Osteocyte (in vitro differentiated cells): ENCODE results near the gene NGLY1. TPM values are rescaled to one million over a fixed set of nuclear protein-coding genes. Genes with fewer than 3 reads are reported as not detected.
A peak's percentile ranks its signal among the peaks of the same experiment; 100 is the strongest.

Source experiments
- DNase-seq: peaks from one replicate; pipeline ENCODE4 v3.0.0; 2021; ENCODE audit warnings: mixed read lengths; ENCODE audit not compliant: unreplicated experiment; ENCODE audit errors: extremely low spot score
- H3K27ac Mint-ChIP-seq: one replicate; pipeline ENCODE4 v1.8.0; 2021; ENCODE audit warnings: mild to moderate bottlenecking, mixed read lengths; ENCODE audit not compliant: unreplicated experiment
- H3K27me3 Mint-ChIP-seq: one replicate; pipeline ENCODE4 v1.8.0; 2021; ENCODE audit warnings: mixed read lengths; ENCODE audit not compliant: unreplicated experiment
- H3K36me3 Mint-ChIP-seq: one replicate; pipeline ENCODE4 v1.8.0; 2021; ENCODE audit warnings: mixed read lengths; ENCODE audit not compliant: unreplicated experiment
- H3K4me1 Mint-ChIP-seq: one replicate; pipeline ENCODE4 v1.8.0; 2021; ENCODE audit warnings: mixed read lengths; ENCODE audit not compliant: unreplicated experiment
- H3K4me3 Mint-ChIP-seq: one replicate; pipeline ENCODE4 v1.8.0; 2021; ENCODE audit warnings: mild to moderate bottlenecking, moderate library complexity, mixed read lengths; ENCODE audit not compliant: unreplicated experiment
- H3K9me3 Mint-ChIP-seq: one replicate; pipeline ENCODE4 v1.8.0; 2021; ENCODE audit warnings: mixed read lengths; ENCODE audit not compliant: unreplicated experiment
- long read RNA-seq: library from polyadenylated mRNA; unstranded; transcript quantifications from one replicate; pipeline ENCODE4 v2.0.0, GENCODE V29; 2021
- total RNA-seq: library from RNA; stranded (reverse); gene quantifications from 2 replicates; pipeline ENCODE4 v1.2.1, GENCODE V29; 2021
- TF ChIP-seq, protein P1 (sequence below): fragments of 200-600 bp; sonication (generic); IDR thresholded peaks from 2 replicates; pipeline ENCODE4 v1.5.0; 2021; ENCODE audit warnings: antibody characterized with exemption, mild to moderate bottlenecking, moderate library complexity

NGLY1 gene, protein sequence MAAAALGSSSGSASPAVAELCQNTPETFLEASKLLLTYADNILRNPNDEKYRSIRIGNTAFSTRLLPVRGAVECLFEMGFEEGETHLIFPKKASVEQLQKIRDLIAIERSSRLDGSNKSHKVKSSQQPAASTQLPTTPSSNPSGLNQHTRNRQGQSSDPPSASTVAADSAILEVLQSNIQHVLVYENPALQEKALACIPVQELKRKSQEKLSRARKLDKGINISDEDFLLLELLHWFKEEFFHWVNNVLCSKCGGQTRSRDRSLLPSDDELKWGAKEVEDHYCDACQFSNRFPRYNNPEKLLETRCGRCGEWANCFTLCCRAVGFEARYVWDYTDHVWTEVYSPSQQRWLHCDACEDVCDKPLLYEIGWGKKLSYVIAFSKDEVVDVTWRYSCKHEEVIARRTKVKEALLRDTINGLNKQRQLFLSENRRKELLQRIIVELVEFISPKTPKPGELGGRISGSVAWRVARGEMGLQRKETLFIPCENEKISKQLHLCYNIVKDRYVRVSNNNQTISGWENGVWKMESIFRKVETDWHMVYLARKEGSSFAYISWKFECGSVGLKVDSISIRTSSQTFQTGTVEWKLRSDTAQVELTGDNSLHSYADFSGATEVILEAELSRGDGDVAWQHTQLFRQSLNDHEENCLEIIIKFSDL
- 28.9 and 29.6 TPM in 2 replicates for total RNA-seq
- long read RNA-seq, transcript NGLY1-202 (12 exons, 2,473 nt), result major isoform, 214 of 290 reads
- long read RNA-seq, transcript NGLY1-204 (11 exons, 2,024 nt), result minor isoform, 35 of 290 reads
- long read RNA-seq, transcript NGLY1-207 (12 exons, 2,534 nt), result minor isoform, 11 of 290 reads
- long read RNA-seq, partial matches to known transcripts, result 9 of 290 reads
- long read RNA-seq, other reads (novel, unspliced or antisense), result 21 of 290 reads

DNA sequence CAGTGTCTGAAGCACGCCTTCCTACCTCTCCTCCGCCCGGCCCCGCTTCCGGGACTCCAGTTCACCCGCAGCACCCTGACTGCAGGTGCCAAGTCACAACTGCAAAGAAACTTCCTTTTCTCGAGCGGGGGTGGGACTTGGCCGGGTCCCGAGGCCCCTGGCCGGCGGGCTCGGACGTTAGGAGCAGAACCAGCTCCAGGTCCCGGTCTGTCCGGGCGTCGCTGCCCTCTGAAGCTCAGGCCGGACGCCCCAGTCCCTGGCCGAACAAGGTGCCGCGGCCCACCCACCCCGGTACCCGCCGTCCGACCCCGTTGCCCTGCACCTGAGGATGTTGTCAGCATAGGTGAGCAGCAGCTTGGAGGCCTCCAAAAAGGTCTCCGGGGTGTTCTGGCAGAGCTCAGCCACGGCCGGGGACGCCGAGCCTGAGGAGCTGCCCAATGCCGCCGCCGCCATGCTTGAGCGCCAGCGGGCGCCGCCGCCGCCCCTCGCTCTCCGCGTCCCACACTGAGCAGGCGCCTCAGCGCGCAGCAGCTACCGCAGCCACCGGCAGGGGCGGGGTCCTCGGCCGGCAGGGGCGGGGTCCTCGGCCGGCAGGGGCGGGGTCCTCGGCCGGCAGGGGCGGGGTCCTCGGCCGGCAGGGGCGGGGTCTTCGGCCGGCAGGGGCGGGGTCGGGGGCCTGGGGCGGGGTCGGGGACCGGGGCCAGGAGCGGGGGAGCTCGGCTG lies at the start of gene NGLY1:
TSS of gene NGLY1 (minus strand) at position 506 of the 723 bp plus-strand sequence. CDS start at position 453, 53 bp downstream.
- H3K4me3 Mint-ChIP-seq, result peak within 1 kb of the TSS; percentile 84
- H3K36me3 Mint-ChIP-seq, result peaks cover 8% of the 10 kb centered on the region
- H3K27me3 Mint-ChIP-seq, result no peaks in the 10 kb centered on the region
- H3K27ac Mint-ChIP-seq, result peak within 1 kb of the TSS; percentile 63
- H3K4me1 Mint-ChIP-seq, result peaks cover 37% of the 10 kb centered on the region
- DNase-seq, result peak; percentile 94
- TF ChIP-seq, protein P1, sequence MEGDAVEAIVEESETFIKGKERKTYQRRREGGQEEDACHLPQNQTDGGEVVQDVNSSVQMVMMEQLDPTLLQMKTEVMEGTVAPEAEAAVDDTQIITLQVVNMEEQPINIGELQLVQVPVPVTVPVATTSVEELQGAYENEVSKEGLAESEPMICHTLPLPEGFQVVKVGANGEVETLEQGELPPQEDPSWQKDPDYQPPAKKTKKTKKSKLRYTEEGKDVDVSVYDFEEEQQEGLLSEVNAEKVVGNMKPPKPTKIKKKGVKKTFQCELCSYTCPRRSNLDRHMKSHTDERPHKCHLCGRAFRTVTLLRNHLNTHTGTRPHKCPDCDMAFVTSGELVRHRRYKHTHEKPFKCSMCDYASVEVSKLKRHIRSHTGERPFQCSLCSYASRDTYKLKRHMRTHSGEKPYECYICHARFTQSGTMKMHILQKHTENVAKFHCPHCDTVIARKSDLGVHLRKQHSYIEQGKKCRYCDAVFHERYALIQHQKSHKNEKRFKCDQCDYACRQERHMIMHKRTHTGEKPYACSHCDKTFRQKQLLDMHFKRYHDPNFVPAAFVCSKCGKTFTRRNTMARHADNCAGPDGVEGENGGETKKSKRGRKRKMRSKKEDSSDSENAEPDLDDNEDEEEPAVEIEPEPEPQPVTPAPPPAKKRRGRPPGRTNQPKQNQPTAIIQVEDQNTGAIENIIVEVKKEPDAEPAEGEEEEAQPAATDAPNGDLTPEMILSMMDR, result peak; percentile 28
- H3K9me3 Mint-ChIP-seq, result no peaks in the 10 kb centered on the region

DNA sequence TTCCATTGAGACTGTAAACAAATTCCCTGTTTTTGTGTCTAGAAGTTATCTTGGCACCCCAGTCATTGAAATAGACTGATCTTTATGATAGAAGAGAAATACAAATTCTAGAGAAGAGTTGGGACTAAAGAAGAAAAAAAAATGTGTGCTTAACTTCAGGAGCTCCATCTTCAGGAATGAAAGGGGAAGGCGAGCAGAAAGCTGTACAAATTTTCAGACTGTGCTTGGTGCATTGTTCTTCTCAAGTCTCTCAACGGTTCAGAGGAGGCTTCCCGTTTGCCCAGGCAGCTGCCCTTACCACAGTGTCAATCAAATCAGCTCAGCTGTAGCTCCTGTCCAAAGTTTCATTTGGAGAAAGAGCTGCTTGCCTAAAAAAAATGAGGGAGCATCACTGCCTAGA lies 48.3 kb upstream of the NGLY1 start:
- Mint-ChIP-seq H3K27ac (no peak overlapping the region), H3K27me3 (peaks cover 27% of the 10 kb centered on the region), H3K4me1 (no peaks in the 10 kb centered on the region), H3K4me3 (no peak overlapping the region), H3K9me3 (no peaks in the 10 kb centered on the region), H3K36me3 (no peaks in the 10 kb centered on the region)
- TF ChIP-seq, protein P1, result peak; percentile 53
- no peak for DNase-seq

DNA sequence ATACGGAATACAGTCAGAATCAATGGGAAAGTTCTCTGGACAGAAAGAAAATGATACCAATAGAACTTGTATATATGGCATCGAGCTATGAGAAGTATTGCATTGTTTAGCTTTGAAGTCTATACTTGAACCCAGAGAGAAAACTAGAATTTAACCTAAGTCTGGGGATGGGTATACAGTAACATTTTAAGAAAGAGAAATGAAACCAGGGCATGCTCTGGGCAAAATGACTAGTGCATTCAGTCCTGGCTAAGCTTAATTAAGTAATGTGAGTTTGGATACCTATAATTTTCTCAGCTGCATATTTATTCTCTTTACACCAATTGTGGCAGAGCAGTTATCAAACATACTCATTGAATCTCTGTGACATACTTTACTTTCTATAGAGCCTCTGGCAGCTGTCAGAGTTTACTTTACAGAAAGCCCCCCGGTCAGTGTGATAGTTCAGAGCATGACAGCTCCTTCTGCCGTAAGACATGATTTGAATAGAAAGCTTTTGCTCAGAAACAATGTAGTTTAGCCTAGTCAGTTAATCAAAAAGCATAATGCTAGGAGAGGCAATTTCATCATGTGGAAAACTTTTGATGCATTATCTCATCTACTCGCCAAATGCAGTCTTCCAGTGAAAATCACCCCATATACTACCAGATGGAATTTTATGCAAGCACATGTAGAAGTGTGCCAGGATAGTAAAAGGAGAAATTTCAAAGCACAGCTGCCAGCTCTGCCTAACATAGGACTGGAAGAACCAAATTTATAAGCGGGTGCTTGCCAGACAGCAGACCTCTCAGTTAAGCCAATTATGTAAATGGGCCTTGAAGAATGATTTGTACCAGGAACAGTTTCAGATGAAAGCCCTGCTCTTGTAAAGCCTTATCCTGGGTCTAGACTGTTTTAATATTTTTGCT lies 47.4 kb upstream of the NGLY1 start:
- H3K27me3 Mint-ChIP-seq, result peaks cover 32% of the 10 kb centered on the region
- DNase-seq, result no peak
- H3K27ac Mint-ChIP-seq, result no peak overlapping the region
- no peak overlapping the region for H3K4me3 Mint-ChIP-seq
- no peaks in the 10 kb centered on the region for H3K9me3 Mint-ChIP-seq
- no peaks in the 10 kb centered on the region for H3K36me3 Mint-ChIP-seq
- TF ChIP-seq, protein P1, result no peak
- no peaks in the 10 kb centered on the region for H3K4me1 Mint-ChIP-seq

DNA sequence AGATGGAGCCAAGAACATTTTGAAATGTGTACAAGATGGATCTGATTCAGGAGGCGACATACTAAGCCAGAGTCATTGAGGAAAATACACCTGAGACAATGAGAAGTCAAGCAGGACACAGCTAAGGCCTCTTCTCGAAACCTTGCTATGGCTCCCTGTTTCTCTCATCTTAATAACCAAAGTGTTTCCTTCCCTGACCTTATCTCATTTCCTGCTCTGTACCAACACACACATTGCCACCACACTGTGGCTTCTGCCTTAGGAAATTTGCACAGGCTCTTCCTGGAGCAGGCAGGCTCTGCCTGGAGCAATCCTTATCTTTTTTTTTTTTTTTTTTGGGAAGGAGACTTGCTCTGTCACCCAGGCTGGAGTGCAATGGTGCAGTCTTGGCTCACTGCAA lies 43.3 kb upstream of the NGLY1 start:
- no peaks in the 10 kb centered on the region for H3K4me1 Mint-ChIP-seq
- H3K9me3 Mint-ChIP-seq, result no peaks in the 10 kb centered on the region
- TF ChIP-seq, protein P1, result no peak
- peaks cover 25% of the 10 kb centered on the region for H3K27me3 Mint-ChIP-seq
- no peaks in the 10 kb centered on the region for H3K36me3 Mint-ChIP-seq
- H3K27ac Mint-ChIP-seq, result no peak overlapping the region
- H3K4me3 Mint-ChIP-seq, result no peak overlapping the region
- DNase-seq, result no peak
